GM18873 (cell line): Measurements from ENCODE around the gene RPP25L.

Source experiments
- ATAC-seq: cut with Tn5 transposase; IDR thresholded peaks from one replicate; pipeline ENCODE4 v1.9.1; 2021; ENCODE audit warnings: mild to moderate bottlenecking, moderate library complexity, moderate number of reproducible peaks; ENCODE audit not compliant: unreplicated experiment, low FRiP score

Gene RPP25L

DNA sequence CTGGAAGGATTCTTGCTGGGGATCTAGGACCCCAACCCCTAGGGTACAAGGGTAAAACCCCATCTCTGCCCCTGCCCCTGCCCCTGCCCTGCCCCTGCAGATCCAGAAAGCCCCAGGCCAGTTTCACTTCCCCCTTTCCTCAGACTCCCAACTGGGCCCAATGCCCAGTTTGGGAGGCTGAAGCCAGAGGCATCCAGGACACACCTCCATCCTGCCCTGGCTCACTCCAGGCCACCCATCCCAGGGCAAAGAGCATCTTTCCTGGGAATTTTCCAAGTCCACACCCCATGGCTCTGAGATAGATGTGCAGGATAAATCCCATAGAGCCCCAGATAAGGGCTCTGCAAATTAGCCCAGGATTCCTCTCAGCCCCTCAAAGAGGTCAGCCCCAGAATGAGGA, 39.8 kb downstream of the RPP25L start:
- ATAC-seq = no peak

GRCh38 chr9:34571481-34571810, 40.5 kb downstream of the RPP25L start:
- no peak for ATAC-seq

DNA sequence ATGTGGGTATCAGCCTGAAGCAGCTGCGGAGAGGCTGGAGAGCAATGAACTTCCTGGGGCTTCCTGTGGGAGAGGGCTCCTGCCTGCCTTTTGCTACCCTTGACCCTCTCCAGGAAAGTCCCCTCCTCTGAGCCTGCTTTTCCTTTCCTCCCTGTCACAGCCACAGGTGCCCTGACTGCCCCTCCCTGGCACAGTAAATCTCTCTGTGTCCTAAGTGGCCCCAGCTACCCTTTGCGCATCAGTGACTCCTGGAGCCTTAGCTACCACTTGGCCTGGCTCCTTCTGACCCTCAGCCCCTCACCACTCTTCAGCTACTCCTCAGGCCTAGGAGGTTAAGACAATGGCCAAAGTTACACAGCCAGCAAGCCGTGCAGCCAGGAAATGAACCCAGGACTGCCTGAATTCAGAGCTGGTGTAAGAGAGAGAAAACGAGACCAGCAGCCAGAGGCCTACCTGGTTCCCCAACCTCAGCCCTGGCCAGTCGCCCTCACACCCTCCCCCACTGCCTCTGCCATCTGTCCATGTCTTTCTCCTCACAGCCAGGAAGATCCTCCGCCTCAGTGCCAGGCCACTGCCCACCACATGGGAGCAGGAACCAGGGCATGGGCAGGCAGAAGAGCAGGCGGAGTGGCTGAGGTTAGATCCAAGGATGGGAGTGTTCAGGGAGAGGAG, 41.0 kb downstream of the RPP25L start:
- no peak for ATAC-seq

DNA sequence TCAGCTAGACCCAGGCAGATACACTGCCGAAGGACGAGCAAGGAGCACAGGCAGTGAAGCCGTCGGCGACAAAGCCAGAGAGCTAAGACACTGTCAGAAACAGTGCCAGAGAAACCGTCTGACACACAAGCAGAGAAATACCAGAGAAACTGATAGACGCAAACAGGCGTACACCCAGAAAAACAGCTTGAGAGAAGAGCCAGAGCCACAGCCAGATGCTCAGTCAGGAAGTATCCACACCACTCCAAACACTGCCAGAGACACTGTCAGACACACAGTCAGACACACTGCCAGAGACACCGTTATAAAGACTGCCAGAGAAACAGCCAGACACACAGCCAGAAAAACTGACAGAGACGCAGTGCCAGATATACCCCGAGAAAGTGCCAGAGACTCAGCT, 41.5 kb downstream of the RPP25L start:
- no peak for ATAC-seq

DNA sequence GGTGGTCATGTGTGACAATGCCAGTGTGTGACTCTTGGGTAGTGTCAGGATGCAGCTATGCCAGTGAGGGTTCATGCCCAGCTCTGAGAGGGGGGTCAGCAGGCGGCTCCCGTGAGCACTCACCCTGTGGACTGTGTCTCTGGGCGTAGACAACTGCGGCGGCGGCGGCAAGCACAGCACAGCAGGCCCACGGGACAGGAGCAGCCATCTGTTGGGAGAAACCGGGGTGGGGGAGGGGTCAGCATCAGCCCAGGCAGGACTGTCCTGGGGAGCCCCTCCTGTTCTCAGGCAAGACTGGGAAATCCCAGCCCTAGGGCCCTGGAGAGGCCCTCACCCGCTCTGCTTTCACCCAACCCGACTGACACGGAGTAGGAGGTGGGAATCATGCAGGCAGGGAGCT, 43.1 kb downstream of the RPP25L start:
- ATAC-seq = no peak

DNA sequence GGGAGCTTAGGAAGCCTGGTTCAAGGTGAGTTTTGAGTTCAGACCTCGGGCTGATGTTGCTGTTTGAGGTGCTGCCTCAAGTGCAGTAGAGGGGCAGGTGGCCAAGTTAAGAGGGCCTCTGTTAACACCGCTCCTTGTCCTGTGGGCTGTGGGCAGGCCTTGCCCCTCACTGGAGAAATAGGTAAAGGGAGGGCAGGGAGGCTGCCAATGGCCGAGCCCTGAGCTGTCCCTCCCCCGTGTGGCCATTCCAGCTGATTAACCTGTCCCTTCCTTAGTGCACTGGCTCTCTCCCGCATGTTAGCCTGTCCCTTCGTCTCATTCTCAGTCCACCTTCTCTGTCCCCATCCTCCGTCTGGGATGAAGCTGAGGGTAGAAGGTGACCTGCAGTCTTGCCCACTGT, 43.8 kb downstream of the RPP25L start:
- no peak for ATAC-seq

DNA sequence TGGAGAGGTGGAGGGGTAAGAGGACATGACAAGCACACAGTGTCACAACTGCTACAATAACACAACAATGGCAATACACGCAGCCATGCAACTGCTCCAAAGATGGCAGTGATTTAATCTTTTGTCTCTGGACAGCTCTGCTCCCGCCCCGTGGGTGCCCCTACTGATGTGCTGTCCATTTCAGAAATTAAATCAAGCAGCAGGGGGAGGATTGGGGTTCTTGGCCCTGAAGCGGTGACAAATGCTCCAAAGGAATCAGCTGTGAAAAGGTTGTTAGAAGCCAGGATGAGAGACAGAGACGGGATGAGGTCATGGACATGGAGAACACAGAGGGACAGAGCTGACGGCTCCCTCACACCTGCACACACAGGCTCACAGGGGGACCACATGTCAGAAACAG, 44.9 kb downstream of the RPP25L start:
- ATAC-seq = no peak

DNA sequence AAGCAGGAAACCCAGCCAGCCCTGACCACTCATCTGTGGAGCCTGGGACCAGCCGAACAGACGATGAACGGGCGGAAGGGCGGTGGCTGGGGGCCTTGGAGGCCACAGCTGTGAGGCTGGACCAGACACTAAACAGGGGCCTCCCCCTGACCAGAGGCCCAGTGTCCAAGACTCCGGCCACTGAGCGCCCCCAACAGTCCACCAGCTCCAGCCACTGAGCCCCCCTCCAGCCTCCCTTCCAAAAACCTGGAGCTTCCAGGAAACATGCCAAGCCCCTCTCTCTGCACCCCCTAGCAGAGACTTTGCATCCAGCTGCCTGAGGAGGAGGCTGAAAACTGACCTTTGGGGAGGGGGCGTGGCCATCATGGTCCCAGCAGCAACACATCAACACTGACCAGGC, 45.6 kb downstream of the RPP25L start:
- ATAC-seq = no peak

DNA sequence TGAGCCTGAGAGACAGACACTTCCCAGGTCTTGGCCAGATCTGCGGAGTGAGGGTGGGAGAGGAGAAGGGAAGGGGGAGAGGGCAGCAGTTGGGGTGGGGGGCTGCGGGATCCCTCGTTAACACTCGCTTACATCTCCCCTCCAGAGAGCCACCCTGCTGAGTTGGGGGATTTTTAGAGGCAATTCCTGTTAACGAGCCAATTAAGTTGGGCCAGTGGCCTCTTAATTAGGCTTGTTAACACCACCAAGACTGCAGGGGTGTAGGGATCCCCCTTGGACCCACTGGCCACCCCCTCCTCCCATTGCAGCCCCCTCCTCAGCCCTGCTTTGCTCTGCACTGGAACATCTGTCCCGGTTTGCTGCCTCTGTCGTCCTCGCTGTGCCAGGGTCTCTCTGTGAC, 46.0 kb downstream of the RPP25L start:
- ATAC-seq = no peak

DNA sequence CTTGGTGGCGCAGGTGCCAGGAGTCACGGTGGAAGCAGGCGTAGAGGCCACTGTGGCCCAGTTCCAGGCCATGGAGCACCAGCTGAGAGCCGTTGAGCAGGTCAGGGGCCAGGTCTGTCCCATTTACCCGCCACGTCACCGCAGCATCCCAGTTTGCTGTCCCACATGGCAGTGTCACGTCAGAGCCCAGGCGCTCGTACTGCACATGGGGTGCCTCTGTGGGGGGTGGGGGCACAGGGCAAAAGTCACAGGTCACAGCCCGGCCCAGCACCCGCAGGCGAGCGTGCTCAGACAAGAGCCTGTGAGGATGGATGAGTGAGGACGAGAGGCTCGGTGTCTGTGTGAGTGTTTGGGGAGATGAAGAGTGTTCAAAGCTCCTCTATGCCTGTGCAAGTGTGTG, 47.3 kb downstream of the RPP25L start:
- ATAC-seq = no peak

DNA sequence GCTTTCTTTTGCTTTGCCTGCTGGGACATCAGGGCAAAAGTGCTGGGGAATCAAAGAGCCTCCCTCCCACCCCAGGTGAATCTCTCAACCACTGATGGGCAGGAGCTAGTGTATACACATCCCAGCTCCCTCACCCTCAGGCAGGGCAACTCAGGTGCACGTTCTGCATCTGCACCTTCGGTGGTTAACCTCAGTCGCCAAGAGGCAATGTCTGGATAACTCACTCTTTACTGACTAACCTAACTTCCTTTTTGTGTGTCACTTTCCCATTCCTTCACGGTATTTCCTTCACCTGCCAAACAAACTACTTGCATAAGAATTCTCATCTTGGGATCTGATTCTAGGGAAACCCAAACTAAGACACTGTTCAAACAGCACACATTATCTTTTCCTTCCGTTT, 48.6 kb downstream of the RPP25L start:
- ATAC-seq = no peak

DNA sequence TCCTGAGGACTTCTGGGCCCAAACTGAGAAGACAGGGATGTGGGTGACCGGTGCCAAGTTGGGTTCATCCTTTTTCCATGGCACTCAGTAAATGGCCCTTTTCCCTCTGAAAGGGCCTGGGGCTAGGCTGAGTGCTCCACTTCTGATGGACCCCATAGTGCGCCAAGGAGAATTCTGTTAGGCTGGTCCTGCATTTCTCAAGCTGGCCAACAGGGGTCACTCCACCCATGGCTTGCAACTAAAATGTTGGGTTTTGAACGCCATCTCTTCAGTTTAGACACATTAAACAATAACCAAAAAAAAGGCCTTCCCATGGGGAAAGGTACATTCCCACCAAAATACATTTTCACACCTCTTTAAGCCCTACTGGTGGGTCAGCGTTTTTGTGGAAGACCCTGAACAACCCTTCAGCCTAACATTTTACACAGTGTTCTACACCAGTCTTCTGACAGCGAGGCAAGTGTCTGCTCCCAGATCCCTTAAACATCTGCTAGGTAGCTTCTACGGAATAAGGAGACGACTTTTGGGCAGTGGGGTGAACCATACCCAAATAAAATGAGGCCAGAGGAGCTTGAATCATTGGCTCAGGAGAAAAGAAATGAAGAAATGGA, 49.7 kb downstream of the RPP25L start:
- ATAC-seq = no peak

DNA sequence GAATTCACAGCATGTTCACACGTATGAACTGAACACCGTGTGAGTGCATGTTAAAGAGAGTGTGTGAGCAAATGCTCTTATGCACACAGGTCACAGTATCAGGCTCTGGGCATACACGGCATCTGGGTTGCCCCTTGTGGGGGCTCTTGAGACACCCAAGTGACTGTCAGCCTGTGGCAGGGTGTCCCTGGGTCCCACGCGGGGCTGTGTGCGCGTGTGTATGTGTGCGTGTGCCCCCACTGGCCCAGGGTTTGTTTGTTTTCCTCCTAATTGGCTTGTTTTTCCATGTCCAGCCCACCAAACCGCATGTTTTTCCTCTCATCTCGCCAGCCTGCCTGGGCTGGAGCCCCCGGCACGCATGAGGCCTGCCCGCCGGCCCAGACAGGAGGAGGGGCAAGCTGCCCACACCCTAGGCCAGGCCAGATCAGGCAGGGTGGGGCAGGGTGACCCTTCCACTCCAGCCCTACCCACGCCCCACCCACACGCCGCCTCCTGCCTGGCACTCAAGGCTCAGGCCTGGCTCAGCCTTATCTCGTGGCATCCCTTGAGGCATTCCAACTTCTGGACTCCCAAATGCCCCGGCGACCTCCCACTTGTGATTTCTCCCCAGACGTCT, 51.2 kb downstream of the RPP25L start:
- no peak for ATAC-seq
